HepG2 (cell line): ENCODE measurements around the gene UTS2R. TPM values are rescaled to one million over a fixed set of nuclear protein-coding genes. Genes with fewer than 3 reads are reported as not detected.

Source experiments
- ATAC-seq: fragments of 200-7000 bp; cut with Tn5 transposase; 3 replicates; pipeline ENCODE4 v1.9.1; 2020; ENCODE audit warnings: mild to moderate bottlenecking, moderate library complexity
- BruUV-seq: library from RNA; stranded (reverse); fragments of 400-500 nt; replicated peaks from 2 replicates; lab custom pipeline; 2021; lab: Mats Ljungman, UMichigan
- CTCF ChIA-PET: fragments of 300-600 bp; formaldehyde crosslinking; extraction: SDS; loops from one replicate; lab custom pipeline; 2021; ENCODE audit warnings: low total read pairs, inconsistent platforms, low intra/inter-chr PET ratio; lab: Yijun Ruan, JAX
- POLR2A ChIA-PET: fragments of 350-600 bp; sonication (Branson Sonifier 250); formaldehyde crosslinking; loops from one replicate; lab custom pipeline; 2020; ENCODE audit warnings: antibody characterized with exemption, inconsistent platforms; lab: Yijun Ruan, JAX
- DNase-seq: peaks from one replicate; pipeline ENCODE4 v3.0.0-alpha.2; 2015; ENCODE audit warnings: low spot score
- FAIRE-seq: peaks from 3 replicates; lab custom pipeline; 2011; peaks lifted over from hg19 to GRCh38; lab: Jason Lieb, UNC
- H2AFZ ChIP-seq: one replicate; pipeline ENCODE4 v1.6.1; 2011; ENCODE audit warnings: low read length, inconsistent platforms
- H3K27ac ChIP-seq: fragments of 300-600 bp; 3 replicates; pipeline ENCODE4 v1.8.0; 2011; ENCODE audit warnings: mixed run types, mild to moderate bottlenecking, mixed read lengths, low read length, inconsistent platforms; ENCODE audit not compliant: insufficient read depth; ENCODE audit errors: extremely low read length
- H3K27me3 ChIP-seq, 2 experiments: fragments of 200-600 bp in 1 of 2; 2 replicates in 1 of 2; 3 replicates in 1 of 2; pipeline versions ENCODE4 v1.6.0 to v1.8.0; 2011; ENCODE audit warnings: low read length in 2 of 2, mild to moderate bottlenecking in 2 of 2, moderate library complexity in 2 of 2, inconsistent platforms in 1 of 2; ENCODE audit not compliant: insufficient read depth in 2 of 2, control insufficient read depth in 1 of 2
- H3K36me3 ChIP-seq, 2 experiments: fragments of 200-600 bp in 1 of 2; replicated peaks in 1 of 2; 2 replicates in 1 of 2; 3 replicates in 1 of 2; pipeline versions ENCODE4 v1.5.1 to v1.8.0; 2011; ENCODE audit warnings: low read length in 2 of 2, inconsistent platforms in 1 of 2; ENCODE audit not compliant: insufficient read depth in 2 of 2, control insufficient read depth in 1 of 2
- H3K4me1 ChIP-seq: 2 replicates; pipeline ENCODE4 v1.5.1; 2012; ENCODE audit warnings: low read length, inconsistent platforms; ENCODE audit not compliant: insufficient read depth
- H3K4me2 ChIP-seq: 2 replicates; pipeline ENCODE4 v1.6.0; 2011; ENCODE audit warnings: low read depth, low read length, inconsistent platforms
- H3K4me3 ChIP-seq, 3 experiments: fragments of 200-600 bp in 1 of 3; sonication (generic), shearing (Covaris generic) in 1 of 3; replicated peaks in 1 of 3; 2 replicates each; pipeline ENCODE4 v1.5.1; 2011 to 2016; ENCODE audit warnings: low read length in 3 of 3, inconsistent platforms in 2 of 3, low read depth in 2 of 3, mild to moderate bottlenecking in 2 of 3, control low read depth in 1 of 3, mixed read lengths in 1 of 3; ENCODE audit not compliant: insufficient read depth in 1 of 3
- H3K79me2 ChIP-seq: one replicate; pipeline ENCODE4 v1.6.1; 2011; ENCODE audit warnings: low read length, inconsistent platforms; ENCODE audit not compliant: insufficient read depth
- H3K9ac ChIP-seq: 2 replicates; pipeline ENCODE4 v1.6.0; 2011; ENCODE audit warnings: mild to moderate bottlenecking, low read depth, low read length, inconsistent platforms; ENCODE audit not compliant: insufficient read depth
- H3K9me3 ChIP-seq: 2 replicates; pipeline ENCODE4 v1.5.1; 2012; ENCODE audit warnings: mild to moderate bottlenecking, low read length
- H4K20me1 ChIP-seq: 2 replicates; pipeline ENCODE4 v1.6.0; 2011; ENCODE audit warnings: inconsistent platforms, mild to moderate bottlenecking, low read length, moderate library complexity; ENCODE audit not compliant: insufficient read depth
- CTCF ChIP-seq: sonication (generic); formaldehyde crosslinking; IDR thresholded peaks from 2 replicates; pipeline ENCODE4 v1.5.0; 2020; ENCODE audit warnings: mild to moderate bottlenecking, missing genetic modification reagents, moderate library complexity
- REL ChIP-seq: sonication (generic); formaldehyde crosslinking; conservative IDR thresholded peaks from 2 replicates; pipeline ENCODE4 v1.8.0; 2022; ENCODE audit warnings: mild to moderate bottlenecking, missing genetic modification reagents, moderate library complexity
- ZBTB7B ChIP-seq: sonication (generic); formaldehyde crosslinking; IDR thresholded peaks from 2 replicates; pipeline ENCODE4 v1.4.0; 2020; ENCODE audit warnings: missing genetic modification reagents
- ZNF501 ChIP-seq: sonication (generic); formaldehyde crosslinking; IDR thresholded peaks from 2 replicates; pipeline ENCODE4 v1.5.1; 2020; ENCODE audit warnings: mild to moderate bottlenecking, moderate library complexity, missing genetic modification reagents
- ZNF615 ChIP-seq: sonication (generic); formaldehyde crosslinking; IDR thresholded peaks from 2 replicates; pipeline ENCODE4 v1.5.0; 2020; ENCODE audit warnings: mild to moderate bottlenecking, missing genetic modification reagents, borderline replicate concordance
- ZNF792 ChIP-seq: IDR thresholded peaks from 2 replicates; pipeline ENCODE4 v1.6.1; 2016
- WGBS: methylation state at CpG from one replicate; pipeline ENCODE4 v1.1.6; 2017; ENCODE audit warnings: low lambda C conversion rate; 5-methylcytosine and 5-hydroxymethylcytosine counted together
- in situ Hi-C: cut with HindIII; loops from 2 replicates; pipeline ENCODE4 v1.10.0; 2017; ENCODE audit warnings: low pct_unique_long_range_greater_than_20kb; ENCODE audit not compliant: extremely low pct_ligation_motif_present
- intact Hi-C: fragments of 100-400 bp; cut with micrococcal nuclease; formaldehyde crosslinking; loops from one replicate; pipeline ENCODE4 v1.10.0; 2022; ENCODE audit not compliant: unreplicated experiment
- polyA plus RNA-seq, 8 experiments: library from polyadenylated mRNA; depleted of rRNA in 3 of 8; stranded (reverse) in 7 of 8; unstranded in 1 of 8; fragments of >200 nt; fragmentation: Illumina TruSeq in 4 of 8; extraction: Trizol in 4 of 8; gene quantifications; 2 replicates each; pipeline versions ENCODE4 v1.2.1 to v1.2.3, GENCODE V29; 2011 to 2016; ENCODE audit warnings: low read depth in 4 of 8, missing spikeins in 1 of 8, mixed read lengths in 1 of 8; ENCODE audit not compliant: insufficient read depth in 1 of 8
- total RNA-seq, 5 experiments: library from RNA; depleted of rRNA; stranded (reverse); fragments of >200 nt; fragmentation: Illumina TruSeq; extraction: Trizol; gene quantifications; 2 replicates each; pipeline ENCODE4 v1.2.3, GENCODE V29; 2016; ENCODE audit warnings: low read depth in 1 of 5
- TF ChIP-seq, protein P1 (sequence below): sonication (generic); formaldehyde crosslinking; IDR thresholded peaks from 2 replicates; pipeline ENCODE4 v1.8.0; 2023; ENCODE audit warnings: mild to moderate bottlenecking, missing genetic modification reagents
- TF ChIP-seq, protein P2 (sequence below): sonication (generic); formaldehyde crosslinking; IDR thresholded peaks from 2 replicates; pipeline ENCODE4 v1.5.1; 2020; ENCODE audit warnings: mild to moderate bottlenecking, missing genetic modification reagents, moderate library complexity
- TF ChIP-seq, protein P3 (sequence below): sonication (generic); formaldehyde crosslinking; IDR thresholded peaks from 2 replicates; pipeline ENCODE4 v1.5.0; 2020; ENCODE audit warnings: mild to moderate bottlenecking, missing genetic modification reagents
- TF ChIP-seq, protein P4 (sequence below): sonication (generic); formaldehyde crosslinking; IDR thresholded peaks from 2 replicates; pipeline ENCODE4 v1.5.0; 2020; ENCODE audit warnings: mild to moderate bottlenecking, missing genetic modification reagents

UTS2R gene
- total and polyA plus RNA-seq, 2 of the 13 experiments (the other 11 are each of a cell fraction or from before 2014, with no cell fraction given): 0.13 to 0.15 TPM

DNA sequence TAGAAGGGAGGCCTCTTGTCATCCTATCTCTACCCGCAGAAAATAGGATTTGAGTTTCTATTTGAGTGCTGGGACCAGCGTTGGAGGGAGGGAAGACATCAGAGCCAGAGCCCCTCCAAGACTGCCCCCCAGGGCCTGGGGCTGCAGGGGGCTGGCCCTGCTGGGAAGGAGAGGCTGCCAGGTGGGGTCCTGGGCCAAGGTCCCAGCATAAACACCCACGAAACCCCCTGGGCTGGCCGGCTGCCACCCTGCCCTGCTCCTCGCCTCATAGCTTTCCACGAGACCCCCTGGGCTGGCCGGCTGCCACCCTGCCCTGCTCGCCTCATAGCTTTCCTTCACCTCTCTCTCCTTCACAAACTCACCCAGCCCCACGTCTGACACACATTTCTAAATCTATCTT, 23.1 kb upstream of the UTS2R start:
- 74% methylated on average over 9 of the region's 9 CpGs for WGBS
- FAIRE-seq: no peak
- H3K27ac ChIP-seq: peak overlapping the region; percentile 28
- no peak for DNase-seq
- H3K9ac ChIP-seq: peak overlapping the region; percentile 44; the same call in 1 of the 2 replicates
- no peaks in the 10 kb centered on the region for H4K20me1 ChIP-seq
- peaks cover 94% of the 10 kb centered on the region for H3K4me1 ChIP-seq
- intact Hi-C loops (no loop called here), in situ Hi-C loops (no loop called here)
- H3K79me2 ChIP-seq: peaks cover 17% of the 10 kb centered on the region
- POLR2A ChIA-PET: interaction anchor here (1.0 to 2.2 kb wide), 3 partner anchors 19 to 147 kb away, joined by 3 to 8 read pairs (median 6); no protein-coding TSS in a partner anchor
- CTCF ChIA-PET: no interaction called here
- H3K4me2 ChIP-seq: peak overlapping the region; percentile 58; the same call in 1 of the 2 replicates
- ATAC-seq: no peak
- no peaks in the 10 kb centered on the region for H3K36me3 ChIP-seq
- no peak overlapping the region for H2AFZ ChIP-seq
- BruUV-seq: no TSS peak
- TF ChIP-seq CTCF (CRISPR knock-in tag) (no peak), ZNF615 (no peak), ZNF501 (CRISPR knock-in tag) (0 out of 2 replicates have a peak, but pooled peaks have one; percentile 9), REL (CRISPR knock-in tag) (no peak), ZNF792 (no peak), ZBTB7B (CRISPR knock-in tag) (0 out of 2 replicates have a peak, but pooled peaks have one; percentile 10)
- TF ChIP-seq, protein P1, sequence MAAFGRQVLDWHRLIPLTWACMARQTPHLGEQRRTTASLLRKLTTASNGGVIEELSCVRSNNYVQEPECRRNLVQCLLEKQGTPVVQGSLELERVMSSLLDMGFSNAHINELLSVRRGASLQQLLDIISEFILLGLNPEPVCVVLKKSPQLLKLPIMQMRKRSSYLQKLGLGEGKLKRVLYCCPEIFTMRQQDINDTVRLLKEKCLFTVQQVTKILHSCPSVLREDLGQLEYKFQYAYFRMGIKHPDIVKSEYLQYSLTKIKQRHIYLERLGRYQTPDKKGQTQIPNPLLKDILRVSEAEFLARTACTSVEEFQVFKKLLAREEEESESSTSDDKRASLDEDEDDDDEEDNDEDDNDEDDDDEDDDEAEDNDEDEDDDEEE (CRISPR knock-in tag): 0 out of 2 replicates have a peak, but pooled peaks have one; percentile 14
- TF ChIP-seq, protein P2, sequence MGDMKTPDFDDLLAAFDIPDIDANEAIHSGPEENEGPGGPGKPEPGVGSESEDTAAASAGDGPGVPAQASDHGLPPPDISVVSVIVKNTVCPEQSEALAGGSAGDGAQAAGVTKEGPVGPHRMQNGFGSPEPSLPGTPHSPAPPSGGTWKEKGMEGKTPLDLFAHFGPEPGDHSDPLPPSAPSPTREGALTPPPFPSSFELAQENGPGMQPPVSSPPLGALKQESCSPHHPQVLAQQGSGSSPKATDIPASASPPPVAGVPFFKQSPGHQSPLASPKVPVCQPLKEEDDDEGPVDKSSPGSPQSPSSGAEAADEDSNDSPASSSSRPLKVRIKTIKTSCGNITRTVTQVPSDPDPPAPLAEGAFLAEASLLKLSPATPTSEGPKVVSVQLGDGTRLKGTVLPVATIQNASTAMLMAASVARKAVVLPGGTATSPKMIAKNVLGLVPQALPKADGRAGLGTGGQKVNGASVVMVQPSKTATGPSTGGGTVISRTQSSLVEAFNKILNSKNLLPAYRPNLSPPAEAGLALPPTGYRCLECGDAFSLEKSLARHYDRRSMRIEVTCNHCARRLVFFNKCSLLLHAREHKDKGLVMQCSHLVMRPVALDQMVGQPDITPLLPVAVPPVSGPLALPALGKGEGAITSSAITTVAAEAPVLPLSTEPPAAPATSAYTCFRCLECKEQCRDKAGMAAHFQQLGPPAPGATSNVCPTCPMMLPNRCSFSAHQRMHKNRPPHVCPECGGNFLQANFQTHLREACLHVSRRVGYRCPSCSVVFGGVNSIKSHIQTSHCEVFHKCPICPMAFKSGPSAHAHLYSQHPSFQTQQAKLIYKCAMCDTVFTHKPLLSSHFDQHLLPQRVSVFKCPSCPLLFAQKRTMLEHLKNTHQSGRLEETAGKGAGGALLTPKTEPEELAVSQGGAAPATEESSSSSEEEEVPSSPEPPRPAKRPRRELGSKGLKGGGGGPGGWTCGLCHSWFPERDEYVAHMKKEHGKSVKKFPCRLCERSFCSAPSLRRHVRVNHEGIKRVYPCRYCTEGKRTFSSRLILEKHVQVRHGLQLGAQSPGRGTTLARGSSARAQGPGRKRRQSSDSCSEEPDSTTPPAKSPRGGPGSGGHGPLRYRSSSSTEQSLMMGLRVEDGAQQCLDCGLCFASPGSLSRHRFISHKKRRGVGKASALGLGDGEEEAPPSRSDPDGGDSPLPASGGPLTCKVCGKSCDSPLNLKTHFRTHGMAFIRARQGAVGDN: peak; percentile 28; the same call in 1 of the 2 replicates
- TF ChIP-seq, protein P3, sequence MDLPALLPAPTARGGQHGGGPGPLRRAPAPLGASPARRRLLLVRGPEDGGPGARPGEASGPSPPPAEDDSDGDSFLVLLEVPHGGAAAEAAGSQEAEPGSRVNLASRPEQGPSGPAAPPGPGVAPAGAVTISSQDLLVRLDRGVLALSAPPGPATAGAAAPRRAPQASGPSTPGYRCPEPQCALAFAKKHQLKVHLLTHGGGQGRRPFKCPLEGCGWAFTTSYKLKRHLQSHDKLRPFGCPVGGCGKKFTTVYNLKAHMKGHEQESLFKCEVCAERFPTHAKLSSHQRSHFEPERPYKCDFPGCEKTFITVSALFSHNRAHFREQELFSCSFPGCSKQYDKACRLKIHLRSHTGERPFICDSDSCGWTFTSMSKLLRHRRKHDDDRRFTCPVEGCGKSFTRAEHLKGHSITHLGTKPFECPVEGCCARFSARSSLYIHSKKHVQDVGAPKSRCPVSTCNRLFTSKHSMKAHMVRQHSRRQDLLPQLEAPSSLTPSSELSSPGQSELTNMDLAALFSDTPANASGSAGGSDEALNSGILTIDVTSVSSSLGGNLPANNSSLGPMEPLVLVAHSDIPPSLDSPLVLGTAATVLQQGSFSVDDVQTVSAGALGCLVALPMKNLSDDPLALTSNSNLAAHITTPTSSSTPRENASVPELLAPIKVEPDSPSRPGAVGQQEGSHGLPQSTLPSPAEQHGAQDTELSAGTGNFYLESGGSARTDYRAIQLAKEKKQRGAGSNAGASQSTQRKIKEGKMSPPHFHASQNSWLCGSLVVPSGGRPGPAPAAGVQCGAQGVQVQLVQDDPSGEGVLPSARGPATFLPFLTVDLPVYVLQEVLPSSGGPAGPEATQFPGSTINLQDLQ (CRISPR knock-in tag): no peak
- TF ChIP-seq, protein P4, sequence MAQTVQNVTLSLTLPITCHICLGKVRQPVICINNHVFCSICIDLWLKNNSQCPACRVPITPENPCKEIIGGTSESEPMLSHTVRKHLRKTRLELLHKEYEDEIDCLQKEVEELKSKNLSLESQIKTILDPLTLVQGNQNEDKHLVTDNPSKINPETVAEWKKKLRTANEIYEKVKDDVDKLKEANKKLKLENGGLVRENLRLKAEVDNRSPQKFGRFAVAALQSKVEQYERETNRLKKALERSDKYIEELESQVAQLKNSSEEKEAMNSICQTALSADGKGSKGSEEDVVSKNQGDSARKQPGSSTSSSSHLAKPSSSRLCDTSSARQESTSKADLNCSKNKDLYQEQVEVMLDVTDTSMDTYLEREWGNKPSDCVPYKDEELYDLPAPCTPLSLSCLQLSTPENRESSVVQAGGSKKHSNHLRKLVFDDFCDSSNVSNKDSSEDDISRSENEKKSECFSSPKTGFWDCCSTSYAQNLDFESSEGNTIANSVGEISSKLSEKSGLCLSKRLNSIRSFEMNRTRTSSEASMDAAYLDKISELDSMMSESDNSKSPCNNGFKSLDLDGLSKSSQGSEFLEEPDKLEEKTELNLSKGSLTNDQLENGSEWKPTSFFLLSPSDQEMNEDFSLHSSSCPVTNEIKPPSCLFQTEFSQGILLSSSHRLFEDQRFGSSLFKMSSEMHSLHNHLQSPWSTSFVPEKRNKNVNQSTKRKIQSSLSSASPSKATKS (CRISPR knock-in tag): peak; percentile 14; the same call in 1 of the 2 replicates
- no peaks in the 10 kb centered on the region for H3K27me3 ChIP-seq
- no peaks in the 10 kb centered on the region for H3K9me3 ChIP-seq
- H3K4me3 ChIP-seq: no peak overlapping the region
